Stomach (tissue), 9 donors: ENCODE measurements around the gene OCIAD1. TPM values are rescaled to one million over a fixed set of nuclear protein-coding genes. Genes with fewer than 3 reads are reported as not detected.
"Not testable (repeated sequence)": the region's sequence is repeated elsewhere in the genome, so short reads cannot be mapped to it uniquely, and the experiment has no call there.

Source experiments
- DNase-seq, 2 donors: peaks; one replicate each; pipeline versions ENCODE4 v3.0.0 to v3.0.0-alpha.2; 2013 to 2019
- H3K27ac ChIP-seq, 5 donors: fragments of 200-600 bp in 4 of 5; sonication (generic) in 4 of 5; one replicate each; pipeline ENCODE4 v1.5.1; 2013 to 2019; ENCODE audit warnings: mild to moderate bottlenecking in 1 of 5, moderate library complexity in 1 of 5
- H3K27me3 ChIP-seq, 3 donors: fragments of 200-600 bp; sonication (generic); one replicate each; pipeline ENCODE4 v1.5.1; 2017 to 2019; ENCODE audit warnings: mixed run types in 1 of 3
- H3K36me3 ChIP-seq, 4 donors: fragments of 200-600 bp; sonication (generic); 1 replicate in 3 of 4; 2 replicates in 1 of 4; pipeline ENCODE4 v1.5.1; 2016 to 2019
- H3K4me1 ChIP-seq, 4 donors: fragments of 200-600 bp; sonication (generic); one replicate each; pipeline ENCODE4 v1.5.1; 2016 to 2019
- H3K4me3 ChIP-seq, 4 donors: fragments of 200-600 bp; sonication (generic) in 3 of 4; one replicate each; pipeline ENCODE4 v1.5.1; 2016 to 2019; ENCODE audit warnings: mild to moderate bottlenecking in 1 of 4
- H3K9me3 ChIP-seq, 4 donors: fragments of 200-600 bp; sonication (generic); one replicate each; pipeline ENCODE4 v1.5.1; 2016 to 2019
- CTCF ChIP-seq, 7 experiments: fragments of 450-650 bp in 4 of 7; fragments of 200-600 bp in 3 of 7; sonication (generic) in 3 of 7; IDR thresholded peaks; one replicate each; pipeline ENCODE4 v1.5.1; 2016 to 2019; ENCODE audit warnings: antibody characterized with exemption in 7 of 7, control low read depth in 2 of 7, mild to moderate bottlenecking in 1 of 7
- EP300 ChIP-seq: sonication (generic); formaldehyde crosslinking; IDR thresholded peaks from one replicate; pipeline ENCODE4 v1.6.1; 2017; ENCODE audit warnings: antibody characterized with exemption
- POLR2A ChIP-seq, 4 donors: fragments of 450-650 bp; IDR thresholded peaks; one replicate each; pipeline ENCODE4 v1.6.1; 2016; ENCODE audit warnings: antibody characterized with exemption in 4 of 4, control low read depth in 2 of 4, mild to moderate bottlenecking in 1 of 4, moderate library complexity in 1 of 4
- POLR2AphosphoS5 ChIP-seq, 3 donors: sonication (generic); formaldehyde crosslinking; IDR thresholded peaks; one replicate each; pipeline ENCODE4 v1.6.1; 2016; ENCODE audit warnings: antibody characterized with exemption in 3 of 3
- WGBS, 5 donors: extraction: QIAGEN DNeasy Blood & Tissue Kit in 3 of 5; methylation state at CpG; one replicate each; pipeline versions ENCODE4 v1.1.5 to v1.1.7; 2013 to 2018; 5-methylcytosine and 5-hydroxymethylcytosine counted together
- intact Hi-C: fragments of 100-400 bp; cut with DNase I; formaldehyde crosslinking; loops from one replicate; pipeline ENCODE4 v1.15.1; 2023; ENCODE audit warnings: low total_unique reads
- polyA plus RNA-seq, 3 donors: library from polyadenylated mRNA; stranded (reverse); fragments of 200-250 nt; gene quantifications; one replicate each; pipeline ENCODE4 v1.2.3, GENCODE V29; 2013
- total RNA-seq, 5 donors: library from RNA; depleted of rRNA; stranded (reverse); fragments of >200 nt; gene quantifications; one replicate each; pipeline versions ENCODE4 v1.1.0 to v1.2.3, GENCODE V29; 2014 to 2016
- donor health status: healthy with polysubstance abuse.
- donor health status: Bipolar disorder and iron deficiency.
- donor health status: healthy.

Gene OCIAD1
- total and polyA plus RNA-seq, 8 donors = 24.0 to 142 (median 85.5) TPM

GRCh38 chr4:48863728-48864127 lies 32.8 kb downstream of the OCIAD1 start:
- H3K4me3 ChIP-seq = no peak overlapping the region
- intact Hi-C loops = no loop called here
- no peaks in the 10 kb centered on the region for H3K4me1 ChIP-seq
- no peak overlapping the region for H3K27ac ChIP-seq
- 87 to 94% (median 92%) methylated on average over 4 of the region's 4 CpGs for WGBS, 5 donors
- no peak for DNase-seq
- no peaks in the 10 kb centered on the region for H3K27me3 ChIP-seq
- peaks cover 5 to 32% (median 30%) of the 10 kb centered on the region in 4 donors for H3K36me3 ChIP-seq
- peaks cover 0 to 7% (median 2%) of the 10 kb centered on the region in 4 donors for H3K9me3 ChIP-seq
- no peak for TF ChIP-seq POLR2AphosphoS5 (IDR thresholded peaks at IDR 0.05)
- no peak for TF ChIP-seq POLR2A (IDR thresholded peaks at IDR 0.05)
- TF ChIP-seq CTCF (IDR thresholded peaks at IDR 0.05) = no peak
- TF ChIP-seq EP300 = no peak

- DNase-seq, H3K27me3 ChIP-seq, H3K27ac ChIP-seq, H3K4me3 ChIP-seq, H3K9me3 ChIP-seq, intact Hi-C loops, H3K4me1 ChIP-seq: not testable (repeated sequence)
- whole genome bisulfite sequencing, 5 donors = 88 to 97% (median 96%) methylated on average over 4 of the region's 4 CpGs
- peaks cover 5 to 26% (median 21%) of the 10 kb centered on the region in 4 donors for H3K36me3 ChIP-seq
Observed at GRCh38 chr4:48864696-48865095, 33.8 kb downstream of the OCIAD1 start.

GRCh38 chr4:48877827-48878535 lies 47.1 kb downstream of the OCIAD1 start:
- Histone ChIP-seq H3K27ac (no peak overlapping the region), H3K4me3 (no peak overlapping the region), H3K9me3 (no peaks in the 10 kb centered on the region), H3K4me1 (no peaks in the 10 kb centered on the region), H3K36me3 (no peaks in the 10 kb centered on the region), H3K27me3 (no peaks in the 10 kb centered on the region)
- intact Hi-C loops = no loop called here
- WGBS, 5 donors = 80 to 100% (median 93%) methylated on average over 1 of the region's 1 CpG
- no peak for DNase-seq
- TF ChIP-seq CTCF (IDR thresholded peaks at IDR 0.05) = no peak
- no peak for TF ChIP-seq POLR2A (IDR thresholded peaks at IDR 0.05)
- no peak for TF ChIP-seq EP300
- no peak for TF ChIP-seq POLR2AphosphoS5 (IDR thresholded peaks at IDR 0.05)

- intact Hi-C loops = no loop called here
- Histone ChIP-seq H3K4me1 (no peaks in the 10 kb centered on the region), H3K9me3 (no peaks in the 10 kb centered on the region), H3K4me3 (no peak overlapping the region), H3K36me3 (no peaks in the 10 kb centered on the region), H3K27ac (no peak overlapping the region), H3K27me3 (no peaks in the 10 kb centered on the region)
- TF ChIP-seq CTCF (IDR thresholded peaks at IDR 0.05) (no peak), EP300 (no peak)
- WGBS, 5 donors = 69 to 78% (median 74%) methylated on average over 9 of the region's 9 CpGs
- DNase-seq = no peak
Observed at GRCh38 chr4:48879561-48880442, 48.9 kb downstream of the OCIAD1 start.

- 60 to 75% (median 72%) methylated on average over 3 of the region's 3 CpGs for WGBS, 5 donors
- H3K27me3 ChIP-seq, H3K36me3 ChIP-seq, H3K4me3 ChIP-seq, H3K27ac ChIP-seq, H3K9me3 ChIP-seq, intact Hi-C loops, DNase-seq, H3K4me1 ChIP-seq: not testable (repeated sequence)
Observed at GRCh38 chr4:48881646-48882045, 50.8 kb downstream of the OCIAD1 start.

GRCh38 chr4:48889750-48890149 lies 58.9 kb downstream of the OCIAD1 start:
- 94 to 97% (median 96%) methylated on average over 3 of the region's 3 CpGs for WGBS, 5 donors
- intact Hi-C loops, H3K27me3 ChIP-seq: not testable (repeated sequence)

More at GRCh38 chr4:48889750-48890149, 58.9 kb downstream of the OCIAD1 start:
- H3K9me3 ChIP-seq, H3K4me3 ChIP-seq, H3K4me1 ChIP-seq, H3K27ac ChIP-seq, DNase-seq: not testable (repeated sequence)
- H3K36me3 ChIP-seq = peaks cover 8 to 58% (median 46%) of the 10 kb centered on the region in 4 donors
